HEK293T (cell line): ENCODE results near the gene PLCH2.

Experiments used
- ARNT ChIP-seq: fragments of 450-650 bp; IDR thresholded peaks from 2 replicates; pipeline ENCODE4 v1.6.1; 2017; ENCODE audit warnings: mild to moderate bottlenecking
- BHLHE40 ChIP-seq: fragments of 450-650 bp; IDR thresholded peaks from 2 replicates; pipeline ENCODE4 v1.6.1; 2016; ENCODE audit warnings: mild to moderate bottlenecking, moderate library complexity, borderline replicate concordance
- CTBP1 ChIP-seq: fragments of 450-650 bp; IDR thresholded peaks from 2 replicates; pipeline ENCODE4 v1.6.1; 2016; ENCODE audit warnings: borderline replicate concordance
- ELF4 ChIP-seq: fragments of 450-650 bp; IDR thresholded peaks from 2 replicates; pipeline ENCODE4 v1.6.1; 2017; ENCODE audit warnings: antibody characterized with exemption
- FOXA1 ChIP-seq: fragments of 450-650 bp; IDR thresholded peaks from 2 replicates; pipeline ENCODE4 v1.6.1; 2016; ENCODE audit warnings: mild to moderate bottlenecking
- FOXK2 ChIP-seq: fragments of 450-650 bp; IDR thresholded peaks from 2 replicates; pipeline ENCODE4 v1.6.1; 2016; ENCODE audit warnings: mild to moderate bottlenecking
- FOXM1 ChIP-seq: fragments of 450-650 bp; IDR thresholded peaks from 2 replicates; pipeline ENCODE4 v1.6.1; 2017; ENCODE audit warnings: mild to moderate bottlenecking, borderline replicate concordance
- HDGF ChIP-seq: fragments of 450-650 bp; IDR thresholded peaks from 2 replicates; pipeline ENCODE4 v1.6.1; 2017; ENCODE audit warnings: antibody characterized with exemption, borderline replicate concordance
- L3MBTL2 ChIP-seq: fragments of 450-650 bp; conservative IDR thresholded peaks from 2 replicates; pipeline ENCODE4 v1.6.1; 2016; ENCODE audit warnings: mild to moderate bottlenecking
- LEF1 ChIP-seq: fragments of 450-650 bp; IDR thresholded peaks from 2 replicates; pipeline ENCODE4 v1.6.1; 2017; ENCODE audit warnings: mild to moderate bottlenecking, borderline replicate concordance
- NFRKB ChIP-seq: fragments of 450-650 bp; IDR thresholded peaks from 2 replicates; pipeline ENCODE4 v1.6.1; 2016; ENCODE audit warnings: mild to moderate bottlenecking, moderate library complexity
- SP1 ChIP-seq: fragments of 450-650 bp; IDR thresholded peaks from 2 replicates; pipeline ENCODE4 v1.6.1; 2017
- SUZ12 ChIP-seq: fragments of 450-650 bp; IDR thresholded peaks from 2 replicates; pipeline ENCODE4 v1.6.1; 2016; ENCODE audit warnings: mild to moderate bottlenecking
- TARDBP ChIP-seq: fragments of 450-650 bp; IDR thresholded peaks from 2 replicates; pipeline ENCODE4 v1.6.1; 2016

DNA sequence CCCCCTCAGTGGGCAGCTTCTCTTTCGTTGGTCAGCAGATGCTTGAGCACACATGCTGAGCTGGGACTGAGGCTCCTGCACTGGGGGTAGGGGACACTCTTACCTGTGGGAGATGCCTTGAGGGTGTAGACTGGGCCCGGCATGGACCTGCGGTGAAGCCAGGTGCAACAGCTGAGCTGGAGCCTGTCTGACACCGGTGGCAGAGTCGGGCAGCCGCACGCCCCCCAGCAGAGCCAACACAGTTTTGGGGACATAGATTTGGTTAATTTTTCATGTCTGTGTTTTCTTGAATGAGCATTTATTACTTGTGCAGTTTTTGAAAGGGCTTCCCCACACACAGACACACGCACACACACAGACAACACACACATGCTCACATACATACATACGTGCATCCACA, 59.9 kb downstream of the PLCH2 start:
- no peak for TF ChIP-seq FOXK2
- no peak for TF ChIP-seq FOXM1
- TF ChIP-seq LEF1 = no peak
- no peak for TF ChIP-seq TARDBP
- TF ChIP-seq HDGF = no peak
- no peak for TF ChIP-seq FOXA1
- TF ChIP-seq SUZ12 = no peak
- TF ChIP-seq CTBP1 = no peak
- TF ChIP-seq BHLHE40 = no peak
- no peak for TF ChIP-seq ELF4
- TF ChIP-seq ARNT = no peak
- no peak for TF ChIP-seq L3MBTL2
- no peak for TF ChIP-seq SP1
- no peak for TF ChIP-seq NFRKB
